ENCODE measurements around the gene ME3. TPM values are rescaled to one million over a fixed set of nuclear protein-coding genes. Genes with fewer than 3 reads are reported as not detected.

The ME3 gene
- 1 to 10 TPM; 2.1 to 2.5 TPM for total RNA-seq

DNA sequence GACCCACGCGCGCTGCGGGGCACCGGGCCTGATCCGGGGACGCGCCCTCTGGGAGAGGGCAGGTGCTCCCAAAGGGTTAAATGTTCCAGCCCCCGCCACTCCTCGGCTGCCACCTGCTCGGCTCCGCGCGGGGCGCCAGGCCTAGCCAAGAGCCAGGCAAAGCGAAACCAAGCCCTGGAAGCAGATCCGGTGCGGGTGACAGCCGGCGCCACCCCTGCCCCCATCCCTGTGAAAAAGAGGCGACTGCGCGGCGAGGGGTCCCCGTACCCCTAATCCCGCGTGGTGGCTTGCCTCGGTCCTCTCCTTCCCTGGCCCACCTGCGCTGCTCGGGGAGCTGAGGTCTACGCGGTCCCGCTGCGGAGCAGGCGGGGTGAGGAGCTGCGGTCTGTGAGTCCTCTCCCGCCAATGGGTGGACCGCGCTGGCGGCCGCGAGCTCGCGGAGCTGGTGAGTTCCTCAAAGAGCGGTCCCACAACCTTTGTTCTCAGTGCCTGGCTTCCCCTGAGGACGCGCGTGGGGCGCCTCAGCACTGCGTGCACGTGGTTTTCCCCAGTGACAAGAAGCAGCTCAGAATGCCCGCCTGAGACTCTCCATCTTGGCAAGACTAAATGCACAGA, at the start of gene ME3:
TSS of gene ME3 (minus strand) at position 610 of the 615 bp plus-strand sequence.
- H3K27me3 Mint-ChIP-seq (ENCODE audit: low read depth) = peaks cover 63% of the 10 kb centered on the region
- peaks cover 15% of the 10 kb centered on the region for H3K4me1 Mint-ChIP-seq (ENCODE audit: low read depth)
- peak within 1 kb of the TSS; percentile 59 for H3K27ac Mint-ChIP-seq
- H3K9me3 Mint-ChIP-seq = no peaks in the 10 kb centered on the region
- DNase-seq (peak; percentile 55 to 60), ATAC-seq (replicated peaks in 1 of 2) (peak; percentile 85)
- H3K4me3 Mint-ChIP-seq = peak within 1 kb of the TSS; percentile 79 to 80
- H3K36me3 Mint-ChIP-seq (ENCODE audit: insufficient read depth in 2 of 2) = peaks cover 0 to 2% of the 10 kb centered on the region in 2 donors

DNA sequence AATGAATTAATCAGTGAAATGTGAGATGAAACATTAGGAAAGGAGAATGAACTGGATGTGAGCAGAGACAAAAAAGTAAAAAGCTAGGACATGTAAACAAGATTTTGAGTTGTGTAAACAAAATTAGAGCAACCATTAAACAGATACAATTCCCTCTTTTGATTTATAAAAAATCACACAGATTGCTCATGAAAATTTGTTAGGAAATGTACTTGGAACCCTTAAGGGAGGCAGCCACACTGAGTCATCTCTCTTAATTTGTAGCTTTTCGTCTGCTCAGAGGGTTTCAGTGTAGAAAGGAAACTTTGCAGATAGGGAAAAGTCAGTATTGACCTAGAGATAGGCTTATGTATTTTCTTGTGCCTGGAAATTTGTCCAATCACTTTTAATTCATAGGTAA, 49.6 kb upstream of the ME3 start:
- ATAC-seq (replicated peaks in 1 of 2) (no peak), DNase-seq (no peak)
- H3K27ac Mint-ChIP-seq = no peak overlapping the region
- no peak overlapping the region for H3K4me3 Mint-ChIP-seq
- peaks cover 0 to 4% of the 10 kb centered on the region in 2 donors for H3K9me3 Mint-ChIP-seq
- H3K4me1 Mint-ChIP-seq (ENCODE audit: low read depth) = no peaks in the 10 kb centered on the region
- peaks cover 19% of the 10 kb centered on the region for H3K27me3 Mint-ChIP-seq (ENCODE audit: low read depth)
- H3K36me3 Mint-ChIP-seq (ENCODE audit: insufficient read depth in 2 of 2) = peaks cover 1 to 8% of the 10 kb centered on the region in 2 donors

- DNase-seq = no peak
- no peak overlapping the region for H3K27ac Mint-ChIP-seq
- ATAC-seq (replicated peaks in 1 of 2) = no peak
- H3K4me1 Mint-ChIP-seq (ENCODE audit: low read depth) = no peaks in the 10 kb centered on the region
- no peak overlapping the region for H3K4me3 Mint-ChIP-seq
- H3K9me3 Mint-ChIP-seq = peaks cover 0 to 4% of the 10 kb centered on the region in 2 donors
- H3K27me3 Mint-ChIP-seq (ENCODE audit: low read depth) = peaks cover 19% of the 10 kb centered on the region
- peaks cover 1 to 8% of the 10 kb centered on the region in 2 donors for H3K36me3 Mint-ChIP-seq (ENCODE audit: insufficient read depth in 2 of 2)
Observed at GRCh38 chr11:86720546-86720945, 48.1 kb upstream of the ME3 start.

GRCh38 chr11:86719781-86720463, 47.5 kb upstream of the ME3 start:
- Mint-ChIP-seq H3K4me1 (ENCODE audit: low read depth) (no peaks in the 10 kb centered on the region), H3K9me3 (peaks cover 0 to 4% of the 10 kb centered on the region in 2 donors)
- DNase-seq = no peak

DNA sequence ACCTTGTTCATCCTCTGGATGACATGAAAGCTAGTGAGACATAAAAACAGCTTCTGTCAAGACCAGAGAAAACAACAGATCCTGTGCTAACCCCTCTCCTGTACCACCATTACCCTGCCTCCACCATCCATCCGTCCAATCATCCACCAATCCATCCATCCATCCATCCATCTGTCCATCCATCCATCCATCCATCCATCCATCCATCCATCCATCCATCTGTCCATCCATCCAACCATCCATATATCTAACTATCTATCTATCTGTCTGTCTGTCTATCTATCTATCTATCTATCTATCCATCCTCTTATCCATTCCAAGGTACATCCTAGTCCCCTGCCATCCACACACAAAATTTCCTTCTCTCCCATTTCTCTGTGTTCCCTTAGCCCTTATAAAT, 46.6 kb upstream of the ME3 start:
- Mint-ChIP-seq H3K4me1 (ENCODE audit: low read depth) (no peaks in the 10 kb centered on the region), H3K27me3 (ENCODE audit: low read depth) (peaks cover 12% of the 10 kb centered on the region), H3K27ac (no peak overlapping the region), H3K4me3 (no peak overlapping the region), H3K9me3 (peaks cover 0 to 4% of the 10 kb centered on the region in 2 donors), H3K36me3 (ENCODE audit: insufficient read depth in 2 of 2) (peaks cover 0 to 8% of the 10 kb centered on the region in 2 donors)
- DNase-seq (no peak), ATAC-seq (replicated peaks in 1 of 2) (no peak)

More at GRCh38 chr11:86719781-86720463, 47.5 kb upstream of the ME3 start:
- Mint-ChIP-seq H3K27ac (peak overlapping the region; percentile 17), H3K27me3 (ENCODE audit: low read depth) (peaks cover 12% of the 10 kb centered on the region), H3K4me3 (no peak overlapping the region), H3K36me3 (ENCODE audit: insufficient read depth in 2 of 2) (peaks cover 1 to 8% of the 10 kb centered on the region in 2 donors)
- ATAC-seq (replicated peaks in 1 of 2) = no peak

DNA sequence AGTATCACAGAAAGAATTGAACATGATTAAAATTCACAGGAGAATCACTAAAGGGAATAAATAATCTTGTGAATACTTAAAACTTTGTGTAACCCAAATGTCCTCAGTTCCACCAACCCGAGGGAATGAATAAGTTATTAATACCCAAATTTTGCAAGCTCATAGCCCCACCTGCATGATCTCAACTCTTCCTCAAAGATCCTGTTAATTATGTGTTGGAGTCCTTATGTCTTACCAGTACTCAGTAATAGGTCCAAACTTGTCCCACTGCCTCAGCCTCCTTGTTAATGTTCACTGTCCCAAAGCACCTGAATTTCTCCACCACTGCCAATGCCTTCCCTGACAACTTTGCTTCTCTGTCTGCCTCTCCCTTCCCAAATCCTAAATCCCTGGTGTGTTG, 46.1 kb upstream of the ME3 start:
- no peak overlapping the region for H3K27ac Mint-ChIP-seq
- peaks cover 12% of the 10 kb centered on the region for H3K27me3 Mint-ChIP-seq (ENCODE audit: low read depth)
- no peaks in the 10 kb centered on the region for H3K4me1 Mint-ChIP-seq (ENCODE audit: low read depth)
- ATAC-seq (replicated peaks in 1 of 2) (no peak), DNase-seq (no peak)
- H3K4me3 Mint-ChIP-seq = no peak overlapping the region
- H3K9me3 Mint-ChIP-seq = peaks cover 0 to 4% of the 10 kb centered on the region in 2 donors
- peaks cover 0 to 8% of the 10 kb centered on the region in 2 donors for H3K36me3 Mint-ChIP-seq (ENCODE audit: insufficient read depth in 2 of 2)

- Mint-ChIP-seq H3K27me3 (ENCODE audit: low read depth) (peaks cover 12% of the 10 kb centered on the region), H3K36me3 (ENCODE audit: insufficient read depth in 2 of 2) (peaks cover 0 to 5% of the 10 kb centered on the region in 2 donors), H3K4me1 (ENCODE audit: low read depth) (no peaks in the 10 kb centered on the region), H3K27ac (no peak overlapping the region), H3K9me3 (peaks cover 0 to 2% of the 10 kb centered on the region in 2 donors), H3K4me3 (no peak overlapping the region)
- ATAC-seq (replicated peaks in 1 of 2) (no peak), DNase-seq (no peak)
Observed at GRCh38 chr11:86717817-86718501, 45.5 kb upstream of the ME3 start.

- DNase-seq (no peak), ATAC-seq (replicated peaks in 1 of 2) (no peak)
- H3K27ac Mint-ChIP-seq = no peak overlapping the region
- H3K4me1 Mint-ChIP-seq (ENCODE audit: low read depth) = no peaks in the 10 kb centered on the region
- no peak overlapping the region for H3K4me3 Mint-ChIP-seq
- peaks cover 17% of the 10 kb centered on the region for H3K27me3 Mint-ChIP-seq (ENCODE audit: low read depth)
- H3K9me3 Mint-ChIP-seq = no peaks in the 10 kb centered on the region
- H3K36me3 Mint-ChIP-seq (ENCODE audit: insufficient read depth in 2 of 2) = no peaks in the 10 kb centered on the region
Observed at GRCh38 chr11:86715611-86716010, 43.2 kb upstream of the ME3 start.

- H3K9me3 Mint-ChIP-seq = no peaks in the 10 kb centered on the region
- no peaks in the 10 kb centered on the region for H3K4me1 Mint-ChIP-seq (ENCODE audit: low read depth)
- H3K27me3 Mint-ChIP-seq (ENCODE audit: low read depth) = peaks cover 23% of the 10 kb centered on the region
- H3K36me3 Mint-ChIP-seq (ENCODE audit: insufficient read depth in 2 of 2) = peaks cover 1 to 4% of the 10 kb centered on the region in 2 donors
- H3K4me3 Mint-ChIP-seq = no peak overlapping the region
- no peak for ATAC-seq (replicated peaks in 1 of 2)
- no peak overlapping the region for H3K27ac Mint-ChIP-seq
- DNase-seq = no peak
Observed at GRCh38 chr11:86713552-86713951, 41.1 kb upstream of the ME3 start.

DNA sequence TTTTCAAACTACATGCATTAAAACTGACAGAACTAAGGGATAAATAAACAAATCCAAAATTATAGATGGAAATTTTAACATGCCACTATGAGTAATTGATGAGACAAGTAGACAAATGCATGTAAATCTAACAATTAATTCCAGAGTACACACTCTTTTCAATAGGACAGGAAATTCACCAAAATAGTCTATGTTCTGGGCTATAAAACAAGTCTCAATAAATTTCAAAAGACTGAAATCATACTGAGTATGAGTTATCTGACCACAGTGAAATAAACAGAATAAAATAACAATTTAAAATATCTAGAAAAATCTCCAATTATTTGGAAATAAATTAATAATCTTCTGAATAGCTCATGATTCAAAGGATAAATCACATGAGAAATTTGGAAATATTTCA, 38.5 kb upstream of the ME3 start:
- peaks cover 23% of the 10 kb centered on the region for H3K27me3 Mint-ChIP-seq (ENCODE audit: low read depth)
- H3K4me3 Mint-ChIP-seq = no peak overlapping the region
- no peak for DNase-seq
- H3K27ac Mint-ChIP-seq = no peak overlapping the region
- H3K4me1 Mint-ChIP-seq (ENCODE audit: low read depth) = no peaks in the 10 kb centered on the region
- H3K36me3 Mint-ChIP-seq (ENCODE audit: insufficient read depth in 2 of 2) = peaks cover 1 to 4% of the 10 kb centered on the region in 2 donors
- no peaks in the 10 kb centered on the region for H3K9me3 Mint-ChIP-seq
- ATAC-seq (replicated peaks in 1 of 2) = no peak

GRCh38 chr11:86708669-86709068, 36.3 kb upstream of the ME3 start:
- no peak overlapping the region for H3K4me3 Mint-ChIP-seq
- H3K36me3 Mint-ChIP-seq (ENCODE audit: insufficient read depth in 2 of 2) = peaks cover 1 to 4% of the 10 kb centered on the region in 2 donors
- H3K27ac Mint-ChIP-seq = no peak overlapping the region
- H3K9me3 Mint-ChIP-seq = no peaks in the 10 kb centered on the region
- DNase-seq (no peak), ATAC-seq (replicated peaks in 1 of 2) (no peak)
- peaks cover 29% of the 10 kb centered on the region for H3K27me3 Mint-ChIP-seq (ENCODE audit: low read depth)
- no peaks in the 10 kb centered on the region for H3K4me1 Mint-ChIP-seq (ENCODE audit: low read depth)

DNA sequence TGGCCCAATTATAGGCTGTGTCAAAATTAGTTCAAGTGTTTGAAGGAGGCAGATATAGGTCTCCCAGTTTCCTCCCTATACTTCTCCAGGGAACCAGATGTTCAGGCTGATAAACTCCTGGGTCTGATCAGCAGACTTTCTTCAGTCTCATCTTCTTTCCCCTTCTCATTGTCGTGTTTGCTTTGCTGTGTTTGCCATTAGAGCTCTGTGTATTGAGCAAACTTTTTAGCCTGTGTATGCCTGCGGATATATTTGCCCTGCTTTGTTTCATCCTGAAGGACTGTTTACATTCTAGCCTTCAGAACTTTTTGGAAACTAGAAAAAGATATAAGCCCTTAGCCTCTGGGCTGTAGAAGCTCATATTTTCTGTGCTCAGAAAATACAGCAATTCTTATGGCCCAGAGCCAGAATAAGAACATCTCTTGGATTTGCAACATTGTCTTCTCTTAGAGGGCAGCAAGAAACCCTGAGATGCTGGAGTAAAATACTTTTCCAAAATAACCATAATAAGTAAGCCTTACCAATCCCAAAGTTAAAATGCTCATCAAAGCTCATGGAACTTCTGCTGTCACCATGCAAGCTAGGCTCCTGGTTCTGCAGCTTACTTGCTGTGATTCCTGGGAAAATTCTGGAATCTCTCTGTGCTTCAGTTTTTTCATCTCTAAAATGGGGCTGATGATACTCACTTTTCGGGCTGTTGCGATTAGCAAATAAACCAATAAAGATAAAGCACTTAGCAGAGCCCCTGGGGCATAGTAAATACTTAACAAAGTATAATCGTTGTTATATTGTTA, 34.1 kb upstream of the ME3 start:
- DNase-seq (no peak), ATAC-seq (replicated peaks in 1 of 2) (no peak)
- Mint-ChIP-seq H3K4me3 (no peak overlapping the region), H3K4me1 (ENCODE audit: low read depth) (no peaks in the 10 kb centered on the region), H3K27me3 (ENCODE audit: low read depth) (peaks cover 30% of the 10 kb centered on the region), H3K36me3 (ENCODE audit: insufficient read depth in 2 of 2) (peaks cover 1 to 4% of the 10 kb centered on the region in 2 donors), H3K27ac (no peak overlapping the region), H3K9me3 (no peaks in the 10 kb centered on the region)

- no peak for DNase-seq
- no peak for ATAC-seq (replicated peaks in 1 of 2)
- H3K36me3 Mint-ChIP-seq (ENCODE audit: insufficient read depth in 2 of 2) = no peaks in the 10 kb centered on the region
- no peak overlapping the region for H3K27ac Mint-ChIP-seq
- no peaks in the 10 kb centered on the region for H3K9me3 Mint-ChIP-seq
- no peak overlapping the region for H3K4me3 Mint-ChIP-seq
- peaks cover 17% of the 10 kb centered on the region for H3K27me3 Mint-ChIP-seq (ENCODE audit: low read depth)
- no peaks in the 10 kb centered on the region for H3K4me1 Mint-ChIP-seq (ENCODE audit: low read depth)
Observed at GRCh38 chr11:86704710-86705109, 32.3 kb upstream of the ME3 start.
